Omental fat pad (tissue), 4 donors: ENCODE measurements around the gene MYCL. TPM values are rescaled to one million over a fixed set of nuclear protein-coding genes. Genes with fewer than 3 reads are reported as not detected.

Source experiments
- ATAC-seq: fragments of 150-250 bp; one replicate; pipeline ENCODE4 v1.9.1; 2016; ENCODE audit warnings: mild to moderate bottlenecking, moderate library complexity; ENCODE audit not compliant: low FRiP score
- DNase-seq: peaks from one replicate; pipeline ENCODE4 v3.0.0-alpha.2; 2019; ENCODE audit warnings: low spot score
- CTCF ChIP-seq, 3 donors: fragments of 450-650 bp; IDR thresholded peaks; one replicate each; pipeline ENCODE4 v1.5.1; 2016 to 2017; ENCODE audit warnings: antibody characterized with exemption in 3 of 3, mild to moderate bottlenecking in 3 of 3, moderate library complexity in 2 of 3
- small RNA-seq: library from RNA; depleted of rRNA; stranded (forward); fragments of <200 nt; gene quantifications from one replicate; pipeline ENCODE3, GENCODE V24; 2016
- total RNA-seq, 4 donors: library from RNA; depleted of rRNA; stranded (reverse); fragments of >200 nt; gene quantifications; one replicate each; pipeline ENCODE4 v1.1.0, GENCODE V29; 2016

The MYCL gene
- total RNA-seq, 4 donors from 2014 or later, result 0.31 to 1.3 TPM; not detected in 2

- TF ChIP-seq CTCF (IDR thresholded peaks at IDR 0.05), result no peak
- no peak for DNase-seq
- no peak for ATAC-seq
These were observed 49.4 kb downstream of the MYCL start for GRCh38 chr1:39852214-39852791.

DNA sequence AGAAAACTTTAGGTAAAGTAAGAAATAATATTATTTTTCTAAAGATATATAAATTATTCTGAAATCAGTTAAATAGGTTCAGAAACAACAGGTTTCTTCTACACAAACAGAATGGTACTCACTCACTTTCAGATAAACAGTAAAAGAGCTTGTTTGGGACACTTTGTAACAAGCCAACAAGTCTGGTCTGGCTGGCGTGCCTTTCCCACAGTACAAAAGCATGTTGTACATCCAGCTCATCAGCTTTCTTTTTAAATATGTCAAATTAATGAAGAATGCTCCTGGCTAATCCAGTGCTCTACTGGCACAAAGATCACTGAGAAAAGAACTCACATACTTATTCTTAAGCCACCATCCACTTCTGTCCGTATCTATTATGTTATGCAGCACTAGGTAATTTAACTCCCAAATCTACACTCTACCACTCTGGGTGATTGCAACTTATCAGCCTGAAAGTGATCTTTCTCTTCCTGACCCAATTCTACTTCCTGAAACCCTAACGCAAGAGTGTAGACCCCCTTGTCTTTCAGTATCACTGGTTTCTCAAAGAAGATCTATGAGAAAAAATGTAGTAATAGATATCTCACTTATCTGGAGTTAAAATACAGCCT, 51.0 kb downstream of the MYCL start:
- DNase-seq (no peak), ATAC-seq (no peak)
- TF ChIP-seq CTCF (IDR thresholded peaks at IDR 0.05), result no peak

- no peak for TF ChIP-seq CTCF (IDR thresholded peaks at IDR 0.05)
- DNase-seq (no peak), ATAC-seq (no peak)
These were observed 52.5 kb downstream of the MYCL start for GRCh38 chr1:39849203-39849602.

DNA sequence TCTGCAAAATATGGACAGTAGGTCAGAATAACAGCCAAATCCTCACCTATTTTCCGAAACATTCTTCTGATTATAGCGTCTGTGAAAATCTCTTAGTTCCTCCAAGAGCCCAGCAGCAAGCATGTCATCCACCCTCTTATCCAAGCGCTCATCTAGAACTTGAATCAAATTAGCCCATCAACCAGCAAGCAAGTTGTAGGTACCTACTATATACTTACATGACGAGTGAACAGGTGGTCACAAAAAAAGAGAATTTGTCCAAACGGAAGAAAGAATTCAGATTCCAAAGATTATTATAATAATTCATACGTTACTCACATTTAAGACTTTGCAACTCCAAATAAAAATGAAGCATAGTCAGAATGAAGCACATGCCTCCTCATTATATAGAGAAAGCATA, 53.8 kb downstream of the MYCL start:
- no peak for ATAC-seq
- TF ChIP-seq CTCF (IDR thresholded peaks at IDR 0.05), result no peak

GRCh38 chr1:39846796-39847195, 54.9 kb downstream of the MYCL start:
- no peak for TF ChIP-seq CTCF (IDR thresholded peaks at IDR 0.05)
- ATAC-seq, result no peak
- no peak for DNase-seq

More for the DNA sequence above, 53.8 kb downstream of the MYCL start:
- DNase-seq, result no peak

GRCh38 chr1:39845569-39846566, 55.8 kb downstream of the MYCL start:
- no peak for ATAC-seq
- peak; percentile 28 for DNase-seq
- no peak for TF ChIP-seq CTCF (IDR thresholded peaks at IDR 0.05)

Small RNA genes lying within 50 kb of the gene (small RNA-seq; reads per million reads assigned to genes)
- gene RF00019, result not detected

Other genes starting within 250 kb of the MYCL start
- gene NT5C1A, start 229.8 kb downstream of the MYCL start, total RNA-seq, result 1 to 10 TPM in 1 of 4 donors, not detected in 3; 1.3 TPM
- gene HPCAL4, start 210.5 kb downstream of the MYCL start, total RNA-seq, result under 1 TPM in 3 of 4 donors, not detected in 1; 0.16 to 0.74 (median 0.24) TPM
- 10 to 100 TPM; 22.7 to 39.6 (median 27.8) TPM for gene PPIE, start 163.0 kb downstream of the MYCL start, total RNA-seq
- gene OXCT2, start 130.6 kb downstream of the MYCL start, total RNA-seq, result 1 to 10 TPM in 1 of 4 donors, under 1 TPM in 3; 0.24 to 1.4 (median 0.31) TPM
- 1 to 10 TPM in 1 of 4 donors, under 1 TPM in 3; 0.24 to 2.0 (median 0.33) TPM for gene BMP8B, start 113.1 kb downstream of the MYCL start, total RNA-seq
- 10 to 100 TPM in 3 of 4 donors, 1 to 10 TPM in 1; 8.4 to 15.8 (median 13.1) TPM for gene TRIT1, start 18.4 kb downstream of the MYCL start, total RNA-seq
- 10 to 100 TPM in 2 of 4 donors, 1 to 10 TPM in 1, under 1 TPM in 1; 0.95 to 75.9 (median 41.1) TPM for gene MFSD2A, start 53.2 kb upstream of the MYCL start, total RNA-seq
- gene CAP1, start 138.8 kb upstream of the MYCL start, total RNA-seq, result 100 to 1,000 TPM; 230 to 364 (median 290) TPM
- 100 to 1,000 TPM in 2 of 4 donors, 10 to 100 TPM in 2; 57.7 to 116 (median 92.4) TPM for gene PPT1, start 195.3 kb upstream of the MYCL start, total RNA-seq